ENCODE results near the gene PKDCC.

The PKDCC gene

DNA sequence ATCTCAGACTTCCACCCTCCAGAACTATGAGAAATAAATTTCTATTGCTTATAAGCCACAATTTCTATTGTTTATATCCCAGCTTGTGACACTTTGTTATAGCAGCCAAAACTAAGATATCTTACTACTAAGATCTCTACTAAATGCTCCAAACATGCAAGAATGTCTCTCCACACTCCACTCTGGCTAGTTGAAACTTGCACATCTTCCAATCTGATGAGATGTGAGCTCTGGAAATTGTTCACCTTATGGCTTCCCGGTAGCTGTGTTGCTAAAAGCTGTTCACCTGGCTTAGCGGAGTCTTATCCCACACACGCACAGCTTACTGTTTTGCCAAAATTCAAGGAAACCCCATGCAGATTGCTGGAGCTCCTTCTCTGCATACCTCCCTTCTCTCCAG is 43.9 kb downstream of the PKDCC start:
- DNase-seq: no peak

DNA sequence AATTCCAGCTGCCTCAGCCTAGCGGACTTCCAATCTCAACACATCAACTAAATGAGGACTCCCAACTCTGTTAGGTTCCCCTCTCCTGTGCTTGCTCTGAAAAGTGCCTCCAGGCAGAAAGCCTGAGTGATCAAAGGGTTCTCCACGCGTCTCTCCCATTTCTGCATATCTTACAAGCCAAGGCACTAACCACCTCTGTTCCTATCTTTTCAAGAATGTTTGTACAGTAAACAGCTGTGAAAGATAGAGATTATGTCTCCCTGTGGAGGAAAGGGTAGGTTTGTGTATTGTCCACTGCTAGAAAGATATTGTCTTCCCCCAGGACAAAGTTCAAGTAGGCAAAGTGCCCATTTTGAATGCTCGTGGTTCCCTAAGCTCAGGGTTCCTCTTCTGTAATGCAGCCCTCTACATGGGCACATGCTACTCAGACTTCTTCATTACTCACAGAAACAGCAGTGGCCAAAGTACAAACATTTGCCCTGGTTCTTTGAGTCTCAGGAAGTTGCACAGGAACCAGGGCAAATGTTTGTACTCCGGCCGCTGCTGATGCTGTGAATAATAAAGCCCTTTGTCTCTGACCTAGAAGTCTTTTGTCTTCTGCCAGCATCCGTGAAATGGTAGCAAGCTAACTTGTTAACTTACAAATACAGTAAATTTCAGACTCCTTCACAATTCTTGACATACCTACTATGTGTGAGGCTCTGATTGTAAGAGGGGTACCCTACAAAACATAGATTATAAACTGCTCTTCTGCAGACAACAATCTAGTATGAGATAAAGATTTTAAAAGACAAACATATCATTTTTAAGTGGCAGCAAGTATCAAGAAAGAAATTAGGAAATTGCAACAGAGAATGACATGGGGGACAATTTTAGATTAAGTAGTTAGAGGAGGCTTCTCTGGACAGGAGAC is 44.5 kb downstream of the PKDCC start:
- peak; percentile 31 for DNase-seq

- DNase-seq: no peak
Observed at GRCh38 chr2:42094114-42094513, 46.3 kb downstream of the PKDCC start.

- peak; percentile 68 for DNase-seq
Observed at GRCh38 chr2:42095923-42096408, 48.1 kb downstream of the PKDCC start.

- DNase-seq: no peak
Observed at GRCh38 chr2:42096869-42097591, 49.2 kb downstream of the PKDCC start.

DNA sequence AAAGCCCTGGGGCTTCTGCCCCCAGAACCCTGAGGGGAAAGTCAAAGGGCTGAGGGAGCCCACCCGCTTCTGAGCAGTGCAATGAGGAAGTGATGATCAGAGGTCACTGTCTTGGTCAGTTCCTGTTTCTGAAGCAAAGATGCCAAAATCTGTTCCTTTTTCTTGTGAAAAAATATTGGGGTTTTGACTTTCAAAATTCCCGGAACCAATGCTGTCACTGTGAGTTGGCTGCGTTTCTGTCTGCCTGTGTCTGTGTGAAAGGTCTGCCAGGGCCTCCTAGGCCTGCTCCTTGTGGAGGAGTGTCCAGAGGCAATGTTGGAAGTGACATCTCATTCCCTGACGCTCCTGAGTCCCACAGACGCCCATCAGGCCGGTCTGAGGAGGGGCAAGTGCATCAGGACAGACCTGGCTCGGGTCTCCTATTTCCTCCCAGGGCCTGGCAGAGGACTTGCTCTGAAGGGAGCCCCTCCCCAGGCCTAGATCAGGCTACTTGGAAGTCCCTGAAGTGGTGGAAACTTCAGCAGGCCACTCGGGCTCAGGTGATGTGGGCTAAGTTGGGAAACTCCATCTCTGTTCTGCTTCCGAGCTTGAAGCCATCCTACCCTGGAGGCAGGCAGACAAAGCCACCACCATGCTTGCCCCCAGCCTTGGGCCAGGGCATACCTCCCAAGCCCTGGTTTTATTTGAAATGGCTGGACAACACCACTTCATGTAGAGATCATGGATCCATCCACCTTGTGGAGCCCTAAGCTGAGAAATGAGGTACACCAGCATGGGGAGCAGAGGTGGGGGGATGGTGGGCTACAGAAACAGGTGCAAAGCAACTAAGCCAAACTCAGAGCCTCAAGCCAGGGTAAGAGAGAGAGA is 51.0 kb downstream of the PKDCC start:
- no peak for DNase-seq

- no peak for DNase-seq
Observed at GRCh38 chr2:42099438-42100173, 51.8 kb downstream of the PKDCC start.

- DNase-seq: no peak
Observed at GRCh38 chr2:42100683-42101205, 52.9 kb downstream of the PKDCC start.

GRCh38 chr2:42101206-42102023 is 53.6 kb downstream of the PKDCC start:
- peak; percentile 53 for DNase-seq

DNA sequence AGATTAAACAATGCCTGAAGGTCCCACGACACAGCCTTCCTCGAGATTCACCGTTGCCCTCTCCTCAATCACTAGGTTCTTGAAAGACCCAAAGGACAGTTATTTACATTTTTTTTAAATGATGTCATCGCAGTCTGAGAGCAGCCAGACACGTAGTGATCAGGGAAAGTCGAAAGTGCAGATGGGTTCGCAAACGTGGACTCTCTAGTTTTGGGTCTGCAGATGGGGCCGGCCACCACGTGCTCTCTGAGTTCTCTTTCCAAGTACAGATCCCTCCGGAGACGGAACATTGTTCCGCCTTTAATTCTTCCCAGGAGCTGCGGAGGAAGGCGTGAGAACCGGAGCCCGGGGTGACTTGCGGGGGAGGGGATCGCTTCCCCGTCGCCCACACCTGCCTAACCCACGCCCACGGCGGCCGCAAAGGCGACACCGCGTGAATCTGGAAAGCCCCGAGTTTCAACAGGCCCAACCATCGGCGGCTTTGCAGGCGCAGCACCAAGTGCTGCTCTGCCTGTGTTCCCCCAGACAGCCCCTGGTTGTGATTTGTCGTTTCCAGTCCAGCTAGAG is 54.3 kb downstream of the PKDCC start:
- peak; percentile 78 for DNase-seq

DNA sequence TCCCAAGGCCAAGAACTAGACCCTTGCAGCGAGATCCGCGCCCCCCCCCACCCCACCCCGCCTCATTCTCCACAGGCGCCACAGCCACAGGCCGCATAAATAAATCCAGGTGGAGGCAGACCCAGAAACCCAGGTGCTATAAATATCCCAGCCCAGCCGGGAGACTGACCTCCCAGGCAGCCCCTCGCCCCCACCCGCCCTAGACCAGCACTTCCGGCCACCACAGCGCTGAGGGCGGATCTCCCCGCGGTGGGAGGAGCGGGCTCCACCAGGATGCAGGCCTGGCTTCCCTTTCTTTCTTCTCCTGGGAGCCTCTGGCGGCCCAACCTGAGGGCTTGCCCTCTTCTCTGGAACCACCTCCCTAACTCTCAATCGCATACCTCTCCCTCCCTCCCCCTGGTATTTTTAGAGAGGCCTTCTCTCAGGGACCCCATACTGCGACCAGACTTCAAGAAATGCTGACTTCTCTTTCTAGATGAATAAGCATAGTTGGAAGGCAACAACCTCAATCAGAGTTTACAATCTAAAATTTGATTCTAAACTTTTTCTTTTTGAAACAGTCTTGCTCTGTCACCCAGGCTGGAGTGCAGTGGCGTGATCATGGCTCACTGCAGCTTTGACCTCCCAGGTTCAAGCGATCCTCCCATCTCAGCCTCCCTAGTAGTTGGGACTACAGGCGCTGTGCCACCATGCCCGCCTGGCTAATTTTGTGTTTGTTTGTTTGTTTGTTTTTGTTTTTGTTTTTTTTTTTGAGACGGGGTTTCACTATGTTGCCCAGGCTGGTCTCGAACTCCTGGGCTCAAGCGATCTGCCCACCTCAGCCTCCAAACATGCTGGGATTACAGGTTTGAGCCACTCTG is 55.0 kb downstream of the PKDCC start:
- peak; percentile 74 for DNase-seq

- no peak for DNase-seq
Observed at GRCh38 chr2:42103829-42104228, 56.0 kb downstream of the PKDCC start.

GRCh38 chr2:42104621-42105020 is 56.8 kb downstream of the PKDCC start:
- DNase-seq: no peak

- DNase-seq: no peak
Observed at GRCh38 chr2:42105330-42106256, 57.8 kb downstream of the PKDCC start.

- no peak for DNase-seq
Observed at GRCh38 chr2:42106257-42106816, 58.5 kb downstream of the PKDCC start.

DNA sequence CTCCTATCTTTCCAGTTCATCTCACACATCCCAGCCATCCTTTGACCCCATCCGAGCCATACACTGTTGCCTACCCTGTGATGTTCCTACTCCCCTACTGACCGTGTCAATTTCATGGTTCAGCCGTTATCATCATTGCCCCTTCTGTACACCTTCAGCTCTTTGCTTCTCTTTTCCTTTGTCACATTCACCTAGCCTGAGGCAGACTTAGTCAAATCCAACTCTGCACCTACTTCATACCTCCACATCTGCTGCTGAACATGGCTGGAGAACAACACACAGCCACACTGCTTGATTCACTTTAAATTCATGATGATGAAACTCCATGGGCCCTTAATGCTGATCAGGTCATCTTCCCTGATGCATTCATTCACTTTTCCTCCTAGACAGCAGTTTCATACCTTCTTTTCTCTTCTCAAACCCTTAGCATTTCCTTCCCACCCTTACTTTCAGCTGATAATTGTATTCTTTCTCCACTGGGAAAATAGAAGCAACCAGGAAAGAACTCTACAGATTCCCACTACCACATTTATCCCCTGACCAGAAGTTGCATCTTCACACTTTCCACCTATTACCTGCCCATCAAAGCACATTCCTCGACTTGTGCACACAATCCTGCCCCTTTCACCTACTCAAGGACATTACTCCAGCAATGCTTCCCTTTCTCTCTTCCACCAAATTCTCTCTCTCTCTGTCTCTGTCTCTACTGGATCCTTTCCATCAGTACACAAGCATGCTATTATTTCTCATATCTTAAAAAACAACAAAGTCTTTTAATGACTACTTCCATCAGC is 59.6 kb downstream of the PKDCC start:
- no peak for DNase-seq

All from retina (tissue), 1 donor.